ENCODE measurements around the gene SLC35A1.

SLC35A1 gene

DNA sequence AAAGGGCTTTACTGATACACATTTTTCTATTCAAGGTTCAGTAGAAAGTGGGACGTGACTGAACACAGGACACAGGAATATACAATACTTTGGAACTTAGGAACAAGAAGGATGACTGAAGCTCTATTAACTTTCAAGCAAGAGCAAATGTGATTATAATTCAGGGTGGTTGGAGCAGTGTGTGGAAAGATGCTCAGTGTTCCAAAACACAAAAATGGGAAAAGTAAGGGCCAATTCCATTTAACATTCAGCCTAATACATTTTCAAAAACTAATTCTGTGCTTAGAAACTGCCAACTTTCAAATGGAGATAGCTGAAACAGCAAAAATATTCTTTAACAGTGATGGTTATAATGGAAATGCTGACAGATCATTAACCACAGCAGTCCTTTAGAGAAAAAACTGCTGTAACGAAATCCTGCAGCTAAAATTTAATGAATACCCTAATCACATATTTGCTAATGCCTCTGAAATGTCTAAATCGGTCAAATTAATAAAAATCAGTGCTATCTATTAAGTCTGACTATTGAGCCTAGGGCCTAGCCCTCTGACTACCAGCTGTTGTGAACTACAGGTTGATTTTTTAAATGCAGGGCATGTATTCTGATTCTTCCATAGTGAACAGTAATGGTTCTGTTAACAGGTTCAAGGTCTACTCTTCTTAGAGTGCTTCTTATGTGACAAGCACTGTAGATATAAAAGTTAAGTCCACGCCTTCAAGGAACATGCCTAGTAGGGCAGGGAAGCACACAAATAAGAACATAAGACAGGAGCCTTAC, 71.1 kb downstream of the SLC35A1 start:
- no peak for DNase-seq (ENCODE audit: low spot score)
- H3K4me3 ChIP-seq = no peak overlapping the region
- no peak overlapping the region for H3K27ac ChIP-seq
- TF ChIP-seq, protein P1, sequence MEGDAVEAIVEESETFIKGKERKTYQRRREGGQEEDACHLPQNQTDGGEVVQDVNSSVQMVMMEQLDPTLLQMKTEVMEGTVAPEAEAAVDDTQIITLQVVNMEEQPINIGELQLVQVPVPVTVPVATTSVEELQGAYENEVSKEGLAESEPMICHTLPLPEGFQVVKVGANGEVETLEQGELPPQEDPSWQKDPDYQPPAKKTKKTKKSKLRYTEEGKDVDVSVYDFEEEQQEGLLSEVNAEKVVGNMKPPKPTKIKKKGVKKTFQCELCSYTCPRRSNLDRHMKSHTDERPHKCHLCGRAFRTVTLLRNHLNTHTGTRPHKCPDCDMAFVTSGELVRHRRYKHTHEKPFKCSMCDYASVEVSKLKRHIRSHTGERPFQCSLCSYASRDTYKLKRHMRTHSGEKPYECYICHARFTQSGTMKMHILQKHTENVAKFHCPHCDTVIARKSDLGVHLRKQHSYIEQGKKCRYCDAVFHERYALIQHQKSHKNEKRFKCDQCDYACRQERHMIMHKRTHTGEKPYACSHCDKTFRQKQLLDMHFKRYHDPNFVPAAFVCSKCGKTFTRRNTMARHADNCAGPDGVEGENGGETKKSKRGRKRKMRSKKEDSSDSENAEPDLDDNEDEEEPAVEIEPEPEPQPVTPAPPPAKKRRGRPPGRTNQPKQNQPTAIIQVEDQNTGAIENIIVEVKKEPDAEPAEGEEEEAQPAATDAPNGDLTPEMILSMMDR (IDR thresholded peaks at IDR 0.05) = no peak

DNA sequence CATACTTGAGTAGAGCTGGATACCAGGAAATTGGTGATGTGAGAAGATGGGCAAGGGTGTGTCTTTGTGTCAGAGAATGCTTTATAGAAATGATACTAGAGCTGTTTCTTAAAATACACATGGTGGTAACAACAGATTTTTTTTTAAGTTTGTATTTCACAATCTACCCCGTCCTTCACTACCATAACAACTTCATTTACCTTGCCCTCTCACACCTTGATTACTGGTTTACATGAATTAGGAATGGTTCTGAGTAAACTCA, 71.6 kb downstream of the SLC35A1 start:
- TF ChIP-seq, protein P1 (IDR thresholded peaks at IDR 0.05) = no peak
- Histone ChIP-seq H3K27ac (no peak overlapping the region), H3K4me3 (no peak overlapping the region)
- no peak for DNase-seq (ENCODE audit: low spot score)

DNA sequence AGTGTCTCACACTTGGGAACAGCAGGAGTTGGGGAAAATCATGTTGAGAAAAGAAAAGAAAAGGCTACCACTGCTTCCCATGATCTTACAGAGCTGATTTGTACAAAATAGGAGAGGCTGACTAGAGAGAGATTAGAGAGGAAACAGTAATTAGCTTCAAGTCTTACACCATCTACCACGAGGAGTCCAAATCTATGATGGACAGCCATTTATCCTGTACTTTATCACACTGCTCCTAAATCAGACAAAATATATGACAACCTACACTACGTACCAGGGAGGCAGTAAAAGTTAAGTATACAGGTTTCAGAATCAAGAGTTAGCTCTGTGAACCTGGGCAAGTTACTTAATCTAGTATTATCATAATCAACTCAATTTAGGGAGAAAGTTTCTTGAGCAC, 79.0 kb downstream of the SLC35A1 start:
- Histone ChIP-seq H3K27ac (no peak overlapping the region), H3K4me3 (no peak overlapping the region)
- no peak for DNase-seq (ENCODE audit: low spot score)
- TF ChIP-seq, protein P1 (IDR thresholded peaks at IDR 0.05) = no peak

DNA sequence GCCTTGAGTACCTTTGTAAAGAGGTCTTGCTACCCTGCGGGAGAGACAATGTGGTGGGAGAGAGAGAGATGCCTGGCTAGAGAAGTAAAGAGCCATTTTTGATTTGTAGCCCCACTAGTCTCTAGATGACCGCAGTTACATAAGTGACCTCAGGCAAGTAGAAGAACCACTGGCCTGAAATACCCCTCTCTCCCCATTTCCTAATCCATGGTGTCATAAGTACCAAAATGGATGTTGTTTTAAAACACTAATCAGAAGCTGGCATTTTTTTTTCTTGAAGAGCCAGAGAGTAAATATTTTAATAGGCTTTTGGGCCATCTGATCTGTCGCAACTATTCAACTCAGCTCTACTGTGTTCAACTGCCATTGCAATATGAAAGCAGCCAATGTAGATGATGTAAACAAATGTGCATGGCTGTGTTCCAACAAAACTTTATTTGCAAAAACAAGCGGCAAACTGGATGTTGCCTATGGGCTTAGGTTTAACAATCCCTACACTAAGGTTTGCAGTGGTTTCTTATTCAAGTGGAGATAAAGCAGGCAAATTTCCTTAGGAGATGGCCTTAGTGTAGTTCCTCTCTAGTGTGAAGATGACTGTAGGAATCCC, 80.5 kb downstream of the SLC35A1 start:
- TF ChIP-seq, protein P1 (IDR thresholded peaks at IDR 0.05) = no peak
- DNase-seq (ENCODE audit: low spot score) = no peak
- H3K4me3 ChIP-seq = no peak overlapping the region
- H3K27ac ChIP-seq = no peak overlapping the region

DNA sequence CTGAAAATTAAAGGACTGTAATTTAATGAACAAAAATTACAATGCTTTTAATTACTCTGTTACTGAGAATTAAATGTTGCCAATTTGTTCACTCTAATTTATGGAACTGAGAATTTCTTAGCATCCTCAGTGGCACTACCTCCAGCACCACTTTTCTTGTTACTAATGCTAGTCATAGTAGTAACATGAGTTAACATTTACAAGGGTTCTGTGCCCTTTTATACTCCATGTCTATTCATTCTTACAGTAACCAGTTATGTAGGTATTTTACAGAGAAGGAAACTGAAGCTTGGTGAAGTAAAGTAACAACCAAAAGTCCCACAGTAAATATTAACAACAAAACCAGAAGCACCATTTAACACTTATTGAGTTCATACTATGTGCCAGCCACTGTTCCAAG, 82.7 kb downstream of the SLC35A1 start:
- Histone ChIP-seq H3K4me3 (no peak overlapping the region), H3K27ac (no peak overlapping the region)
- TF ChIP-seq, protein P1 (IDR thresholded peaks at IDR 0.05) = no peak
- DNase-seq (ENCODE audit: low spot score) = no peak

DNA sequence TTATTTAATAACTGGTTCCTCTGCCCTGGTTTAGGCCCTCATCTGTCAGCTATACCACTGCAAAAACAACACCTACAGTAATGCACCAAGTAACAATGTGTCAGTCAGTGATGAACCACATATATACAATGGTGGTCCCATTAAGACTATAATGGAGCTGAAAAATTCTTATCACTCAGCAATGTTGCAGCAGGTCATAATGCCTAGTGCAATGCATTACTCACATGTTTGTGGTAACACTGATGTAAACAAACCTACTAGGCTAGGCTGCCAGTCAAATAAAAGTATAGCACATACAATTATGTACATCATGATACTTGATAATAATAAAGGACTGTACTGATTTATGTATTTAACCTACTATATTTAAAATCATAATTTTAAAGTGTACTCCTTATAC, 85.7 kb downstream of the SLC35A1 start:
- TF ChIP-seq, protein P1 (IDR thresholded peaks at IDR 0.05) = no peak
- Histone ChIP-seq H3K4me3 (no peak overlapping the region), H3K27ac (no peak overlapping the region)
- no peak for DNase-seq (ENCODE audit: low spot score)

DNA sequence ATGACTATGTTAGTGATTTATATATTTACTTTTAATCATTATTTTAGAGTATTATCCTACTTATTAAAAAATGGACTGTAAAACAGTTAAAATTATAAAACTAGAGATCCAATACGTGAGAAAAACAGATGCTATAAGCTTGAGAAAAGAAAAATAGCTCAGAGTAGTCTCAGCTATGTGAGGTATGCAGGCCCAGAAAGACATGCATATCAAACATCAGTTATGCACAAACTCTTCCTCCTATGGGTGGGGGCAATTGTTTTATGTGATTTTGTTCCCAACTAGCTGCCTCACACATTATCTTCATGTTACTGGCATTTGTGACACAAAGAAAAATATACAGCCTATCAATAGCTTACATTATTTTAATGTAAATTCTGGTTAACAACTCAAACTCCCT, 88.2 kb downstream of the SLC35A1 start:
- TF ChIP-seq, protein P1 (IDR thresholded peaks at IDR 0.05) = no peak
- no peak for DNase-seq (ENCODE audit: low spot score)
- no peak overlapping the region for H3K27ac ChIP-seq
- H3K4me3 ChIP-seq = no peak overlapping the region

Measured in coronary artery (tissue), 2 donors.